H1 (cell line): ENCODE results near the gene PDIA6. TPM values are rescaled to one million over a fixed set of nuclear protein-coding genes. Genes with fewer than 3 reads are reported as not detected.

ENCODE experiments used
- CTCF ChIA-PET: fragments of 300-600 bp; sonication (Branson Sonifier 250); formaldehyde crosslinking; loops from one replicate; lab custom pipeline; 2021; ENCODE audit not compliant: partially characterized antibody; lab: Charles Lee
- POLR2A ChIA-PET: fragments of 300-600 bp; sonication (Branson Sonifier 250); formaldehyde crosslinking; loops from one replicate; lab custom pipeline; 2021; ENCODE audit warnings: inconsistent platforms; ENCODE audit not compliant: partially characterized antibody; lab: Charles Lee
- DNase-seq, 2 experiments: peaks; one replicate each; pipeline versions ENCODE4 v3.0.0 to v3.0.0-alpha.2; 2010 to 2022; ENCODE audit warnings: low spot score in 2 of 2, low read depth in 1 of 2, mixed read lengths in 1 of 2
- FAIRE-seq: peaks from 2 replicates; lab custom pipeline; 2011; peaks lifted over from hg19 to GRCh38; lab: Jason Lieb, UNC
- H2AFZ ChIP-seq: 2 replicates; pipeline ENCODE4 v1.8.1; 2012; ENCODE audit warnings: low read length, inconsistent platforms
- H2AK5ac ChIP-seq: 2 replicates; pipeline ENCODE4 v1.6.1; 2013; ENCODE audit warnings: low read depth, low read length
- H2BK120ac ChIP-seq: replicated peaks from 2 replicates; pipeline ENCODE3; 2013; ENCODE audit warnings: low read depth, low read length, inconsistent platforms
- H2BK12ac ChIP-seq: 2 replicates; pipeline ENCODE4 v1.6.1; 2013; ENCODE audit warnings: low read depth, low read length
- H2BK15ac ChIP-seq: 2 replicates; pipeline ENCODE4 v1.6.1; 2013; ENCODE audit warnings: low read length
- H2BK20ac ChIP-seq: 2 replicates; pipeline ENCODE4 v1.6.1; 2013; ENCODE audit warnings: low read length
- H2BK5ac ChIP-seq: 2 replicates; pipeline ENCODE4 v1.6.1; 2013; ENCODE audit warnings: low read depth, low read length
- H3K14ac ChIP-seq: 2 replicates; pipeline ENCODE4 v1.6.1; 2013; ENCODE audit warnings: inconsistent platforms; ENCODE audit not compliant: insufficient read length
- H3K18ac ChIP-seq: 2 replicates; pipeline ENCODE4 v1.6.1; 2013; ENCODE audit warnings: low read length; ENCODE audit errors: extremely low read depth
- H3K23ac ChIP-seq: 2 replicates; pipeline ENCODE4 v1.6.1; 2013; ENCODE audit warnings: inconsistent platforms; ENCODE audit not compliant: insufficient read length
- H3K23me2 ChIP-seq: 2 replicates; pipeline ENCODE4 v1.6.1; 2013; ENCODE audit warnings: low read depth, low read length
- H3K27ac ChIP-seq: 2 replicates; pipeline ENCODE4 v1.6.1; 2011; ENCODE audit warnings: low read depth, low read length, inconsistent platforms
- H3K27me3 ChIP-seq, 4 experiments: replicated peaks in 1 of 4; 1 replicate in 1 of 4; 2 replicates in 3 of 4; pipeline versions ENCODE4 v1.6.1 to v1.8.1; 2011 to 2013; ENCODE audit warnings: low read length in 3 of 4, mild to moderate bottlenecking in 3 of 4, inconsistent platforms in 2 of 4, mixed read lengths in 2 of 4, moderate library complexity in 1 of 4; ENCODE audit not compliant: control insufficient read depth in 3 of 4, insufficient read depth in 3 of 4; ENCODE audit errors: extremely low read depth in 1 of 4
- H3K36me3 ChIP-seq, 4 experiments: 2 replicates each; pipeline versions ENCODE4 v1.6.1 to v1.8.1; 2011 to 2013; ENCODE audit warnings: mild to moderate bottlenecking in 4 of 4, low read length in 3 of 4, moderate library complexity in 2 of 4, control low read depth in 1 of 4, inconsistent platforms in 1 of 4; ENCODE audit not compliant: insufficient read depth in 4 of 4, control insufficient read depth in 2 of 4
- H3K4ac ChIP-seq: replicated peaks from 2 replicates; pipeline ENCODE3; 2013; ENCODE audit warnings: low read length, low read depth, mixed read lengths, inconsistent platforms; ENCODE audit not compliant: insufficient read length
- H3K4me1 ChIP-seq, 4 experiments: replicated peaks in 1 of 4; 1 replicate in 1 of 4; 2 replicates in 3 of 4; pipeline versions ENCODE4 v1.6.1 to v1.8.1; 2011 to 2013; ENCODE audit warnings: low read length in 3 of 4, inconsistent platforms in 2 of 4, mixed read lengths in 1 of 4; ENCODE audit not compliant: insufficient read depth in 4 of 4, control insufficient read depth in 3 of 4
- H3K4me2 ChIP-seq, 2 experiments: 2 replicates each; pipeline versions ENCODE4 v1.6.1 to v1.8.1; 2011 to 2013; ENCODE audit warnings: low read depth in 2 of 2, low read length in 2 of 2, control low read depth in 1 of 2, inconsistent platforms in 1 of 2, mild to moderate bottlenecking in 1 of 2; ENCODE audit not compliant: insufficient read depth in 1 of 2
- H3K4me3 ChIP-seq, 4 experiments: fragments of 200-600, 300-600 bp in 1 of 4; sonication (generic), shearing (Covaris generic), sonication (Bioruptor Twin) in 1 of 4; 2 replicates each; pipeline versions ENCODE4 v1.5.1 to v1.8.1; 2011 to 2016; ENCODE audit warnings: low read length in 4 of 4, low read depth in 3 of 4, control low read depth in 2 of 4, inconsistent platforms in 2 of 4, mild to moderate bottlenecking in 2 of 4, mixed read lengths in 1 of 4, moderate library complexity in 1 of 4; ENCODE audit not compliant: insufficient read depth in 2 of 4; ENCODE audit errors: extremely low read depth in 1 of 4
- H3K56ac ChIP-seq: replicated peaks from 2 replicates; pipeline ENCODE3; 2013; ENCODE audit warnings: low read depth, mild to moderate bottlenecking, mixed read lengths, low read length, inconsistent platforms; ENCODE audit not compliant: insufficient read length
- H3K79me1 ChIP-seq: 2 replicates; pipeline ENCODE4 v1.6.1; 2013; ENCODE audit warnings: low read depth, low read length, control low read depth
- H3K79me2 ChIP-seq, 2 experiments: 2 replicates each; pipeline versions ENCODE4 v1.6.1 to v1.8.1; 2012 to 2013; ENCODE audit warnings: low read length in 2 of 2, mild to moderate bottlenecking in 2 of 2, inconsistent platforms in 1 of 2; ENCODE audit not compliant: insufficient read depth in 2 of 2, control insufficient read depth in 1 of 2
- H3K9ac ChIP-seq, 4 experiments: replicated peaks in 1 of 4; 1 replicate in 1 of 4; 2 replicates in 3 of 4; pipeline versions ENCODE4 v1.6.1 to v1.8.1; 2011 to 2013; ENCODE audit warnings: low read depth in 3 of 4, low read length in 3 of 4, control low read depth in 2 of 4, mild to moderate bottlenecking in 2 of 4, moderate library complexity in 2 of 4, inconsistent platforms in 1 of 4; ENCODE audit errors: extremely low read depth in 1 of 4
- H3K9me3 ChIP-seq, 2 experiments: 2 replicates each; pipeline versions ENCODE4 v1.6.1 to v1.8.1; 2012 to 2013; ENCODE audit warnings: mild to moderate bottlenecking in 2 of 2, moderate library complexity in 2 of 2, control low read depth in 1 of 2, inconsistent platforms in 1 of 2, low read depth in 1 of 2, low read length in 1 of 2, mixed read lengths in 1 of 2; ENCODE audit not compliant: insufficient read depth in 2 of 2
- H4K20me1 ChIP-seq, 2 experiments: replicated peaks in 1 of 2; 2 replicates each; pipeline versions ENCODE3 to v1.8.1; 2011 to 2013; ENCODE audit warnings: inconsistent platforms in 2 of 2, low read length in 2 of 2, mild to moderate bottlenecking in 1 of 2; ENCODE audit not compliant: insufficient read depth in 2 of 2, control insufficient read depth in 1 of 2
- H4K5ac ChIP-seq: 2 replicates; pipeline ENCODE4 v1.6.1; 2013; ENCODE audit warnings: low read length, low read depth, mixed read lengths, inconsistent platforms; ENCODE audit not compliant: insufficient read length
- H4K8ac ChIP-seq: 2 replicates; pipeline ENCODE4 v1.8.0; 2013; ENCODE audit warnings: mild to moderate bottlenecking, moderate library complexity, low read length, inconsistent platforms; ENCODE audit not compliant: insufficient read depth; ENCODE audit errors: extremely low read depth
- H4K91ac ChIP-seq: replicated peaks from 2 replicates; pipeline ENCODE3; 2013; ENCODE audit warnings: low read length, mixed read lengths, inconsistent platforms; ENCODE audit not compliant: insufficient read length
- BACH1 ChIP-seq: IDR thresholded peaks from 2 replicates; pipeline ENCODE4 v1.6.1; 2012; ENCODE audit warnings: low read length, improper control_type of control experiment
- CBX8 ChIP-seq: fragments of 300-800, 300-1000 bp; sonication (generic); IDR thresholded peaks from 2 replicates; pipeline ENCODE4 v1.7.1; 2016; ENCODE audit warnings: low read depth, low read length, borderline replicate concordance
- CEBPB ChIP-seq: IDR thresholded peaks from 2 replicates; pipeline ENCODE4 v1.6.1; 2012; ENCODE audit warnings: low read depth, low read length
- CREB1 ChIP-seq: IDR thresholded peaks from 2 replicates; pipeline ENCODE4 v1.6.1; 2012; ENCODE audit warnings: inconsistent platforms
- CTBP2 ChIP-seq: IDR thresholded peaks from 2 replicates; pipeline ENCODE4 v1.7.0; 2011; ENCODE audit warnings: borderline replicate concordance, mild to moderate bottlenecking, moderate library complexity, mixed read lengths, low read length; ENCODE audit not compliant: insufficient read depth, insufficient read length
- EZH2 ChIP-seq: fragments of 200-600 bp; sonication (generic); IDR thresholded peaks from 2 replicates; pipeline ENCODE4 v1.7.1; 2012; ENCODE audit warnings: low read depth, mild to moderate bottlenecking, moderate library complexity, low read length, inconsistent platforms; ENCODE audit not compliant: severe bottlenecking
- FOSL1 ChIP-seq: IDR thresholded peaks from 2 replicates; pipeline ENCODE4 v1.6.1; 2011; ENCODE audit warnings: mild to moderate bottlenecking, low read depth, low read length, moderate library complexity; ENCODE audit not compliant: insufficient read depth
- JUN ChIP-seq: IDR thresholded peaks from 2 replicates; pipeline ENCODE4 v1.6.1; 2011; ENCODE audit warnings: low read depth, mild to moderate bottlenecking, improper control_type of control experiment, low read length
- POLR2A ChIP-seq, 2 experiments: IDR thresholded peaks; 1 replicate in 1 of 2; 2 replicates in 1 of 2; pipeline ENCODE4 v1.6.1; 2011; ENCODE audit warnings: low read depth in 2 of 2, low read length in 2 of 2, mild to moderate bottlenecking in 2 of 2; ENCODE audit errors: control extremely low read depth in 1 of 2
- ZNF274 ChIP-seq: IDR thresholded peaks from 2 replicates; pipeline ENCODE4 v1.7.0; 2012; ENCODE audit warnings: low read length, borderline replicate concordance; ENCODE audit errors: extremely low read depth
- WGBS, 2 experiments: shearing (Covaris generic) in 1 of 2; methylation state at CpG; one replicate each; pipeline versions ENCODE4 v1.1.6 to v1.1.7; 2013 to 2015; ENCODE audit warnings: low lambda C conversion rate in 2 of 2, mixed read lengths in 2 of 2, inconsistent platforms in 1 of 2, low coverage in 1 of 2, missing lambda C conversion rate in 1 of 2; ENCODE audit not compliant: insufficient replicate concordance in 2 of 2, insufficient coverage in 1 of 2, insufficient read length in 1 of 2; ENCODE audit errors: extremely low coverage in 1 of 2, missing lambda C conversion rate in 1 of 2; 5-methylcytosine and 5-hydroxymethylcytosine counted together
- polyA plus RNA-seq, 7 experiments: library from polyadenylated mRNA; depleted of rRNA in 3 of 7; stranded (reverse) in 5 of 7; unstranded in 2 of 7; fragments of >200 nt in 5 of 7; fragments of 200-250 nt in 2 of 7; gene quantifications; 1 replicate in 5 of 7; 2 replicates in 1 of 7; 4 replicates in 1 of 7; pipeline versions ENCODE4 v1.2.1 to v1.2.3, GENCODE V29; 2011 to 2013; ENCODE audit warnings: missing spikeins in 2 of 7, mixed read lengths in 2 of 7
- total RNA-seq: library from RNA; stranded (reverse); fragmentation: NEBNext Ultra II Directional; extraction: Animal tissue kit (Norgen Biotek cat#: 25700); gene quantifications from 2 replicates; pipeline ENCODE4 v1.2.1, GENCODE V29; 2021
- TF ChIP-seq, protein P1 (sequence below): IDR thresholded peaks from 2 replicates; pipeline ENCODE4 v1.6.1; 2012; ENCODE audit warnings: low read length, inconsistent platforms

PDIA6 gene
- total and polyA plus RNA-seq, 2 of the 8 experiments (the other 6 are each of a cell fraction or from before 2014, with no cell fraction given): 181 to 384 TPM

DNA sequence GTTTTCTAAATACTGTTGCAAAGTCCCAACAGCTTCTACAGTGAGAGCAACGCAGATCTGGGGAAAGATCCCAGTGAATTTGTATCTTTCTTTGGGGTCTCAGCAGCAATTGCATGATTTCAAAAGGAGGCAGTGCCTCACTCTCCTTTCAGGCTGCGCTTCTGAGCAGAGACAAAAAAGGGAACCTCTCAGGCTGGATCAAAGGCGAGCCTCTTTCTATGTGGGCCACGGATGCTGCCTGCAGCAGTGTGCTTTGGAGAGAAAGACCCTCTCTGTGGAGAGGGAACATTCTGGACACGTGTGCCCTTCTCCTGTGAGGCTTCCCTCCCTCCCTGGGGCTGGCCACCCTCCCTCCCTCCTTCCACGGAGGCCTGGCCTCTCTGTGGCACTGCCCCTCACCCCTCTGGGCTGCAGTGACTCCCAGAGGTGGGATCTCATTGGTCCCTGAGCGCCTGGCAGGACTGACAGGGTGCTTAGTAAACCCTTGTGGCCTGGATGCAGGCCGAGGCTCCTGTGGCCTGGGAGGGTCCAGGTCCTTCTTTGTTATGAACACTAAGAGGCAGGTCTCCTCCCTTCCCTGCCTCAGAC, 21.6 kb upstream of the PDIA6 start:
- Histone ChIP-seq H3K27ac (no peak overlapping the region), H2AK5ac (no peak overlapping the region), H3K9ac (no peak overlapping the region), H2BK5ac (no peak overlapping the region), H3K23ac (no peak overlapping the region), H3K14ac (no peak overlapping the region), H3K56ac (no peak overlapping the region), H2BK120ac (no peak overlapping the region), H2AFZ (no peak overlapping the region), H3K4me1 (peaks cover 0 to 7% (median 4%) of the 10 kb centered on the region in 4 experiments; a peak in 5 of 7 replicates), H3K4ac (no peak overlapping the region), H4K5ac (no peak overlapping the region), H4K20me1 (no peaks in the 10 kb centered on the region), H3K23me2 (no peaks in the 10 kb centered on the region), H3K79me2 (no peaks in the 10 kb centered on the region), H2BK15ac (no peak overlapping the region), H2BK12ac (peak overlapping the region; percentile 17; the same call in 1 of the 2 replicates), H3K9me3 (no peaks in the 10 kb centered on the region), H3K4me2 (no peak overlapping the region), H3K4me3 (no peak overlapping the region), H3K79me1 (no peaks in the 10 kb centered on the region), H4K91ac (no peak overlapping the region), H3K18ac (no peak overlapping the region), H4K8ac (no peak overlapping the region), H3K27me3 (peaks cover 0 to 7% (median 4%) of the 10 kb centered on the region in 4 experiments; a peak in 3 of 7 replicates), H3K36me3 (no peaks in the 10 kb centered on the region), H2BK20ac (0 out of 2 replicates have a peak overlapping the region, but pooled peaks have one; percentile 32)
- TF ChIP-seq CBX8: no peak
- TF ChIP-seq CTBP2: no peak
- no peak for TF ChIP-seq JUN
- TF ChIP-seq EZH2: no peak
- TF ChIP-seq FOSL1: no peak
- no peak for TF ChIP-seq CREB1
- TF ChIP-seq POLR2A (IDR thresholded peaks at IDR 0.05; ENCODE audit: control extremely low read depth in 1 of 2, low read depth in 2 of 2, low read length in 2 of 2): no peak
- no peak for TF ChIP-seq ZNF274
- TF ChIP-seq CEBPB: no peak
- TF ChIP-seq, protein P1, sequence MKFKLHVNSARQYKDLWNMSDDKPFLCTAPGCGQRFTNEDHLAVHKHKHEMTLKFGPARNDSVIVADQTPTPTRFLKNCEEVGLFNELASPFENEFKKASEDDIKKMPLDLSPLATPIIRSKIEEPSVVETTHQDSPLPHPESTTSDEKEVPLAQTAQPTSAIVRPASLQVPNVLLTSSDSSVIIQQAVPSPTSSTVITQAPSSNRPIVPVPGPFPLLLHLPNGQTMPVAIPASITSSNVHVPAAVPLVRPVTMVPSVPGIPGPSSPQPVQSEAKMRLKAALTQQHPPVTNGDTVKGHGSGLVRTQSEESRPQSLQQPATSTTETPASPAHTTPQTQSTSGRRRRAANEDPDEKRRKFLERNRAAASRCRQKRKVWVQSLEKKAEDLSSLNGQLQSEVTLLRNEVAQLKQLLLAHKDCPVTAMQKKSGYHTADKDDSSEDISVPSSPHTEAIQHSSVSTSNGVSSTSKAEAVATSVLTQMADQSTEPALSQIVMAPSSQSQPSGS: no peak
- TF ChIP-seq BACH1: no peak
- DNase-seq: no peak
- no peak for FAIRE-seq
- CTCF ChIA-PET: interaction anchor here (0.7 to 11.2 kb wide), 15 partner anchors 10 to 612 kb away, joined by 3 to 234 read pairs (median 20); partner anchors contain the start of genes KCNF1 and PDIA6
- WGBS, 2 experiments: 69% methylated on average over 5 of the region's 8 CpGs; no CpG with 5 or more reads in 1 of the 2 experiments
- POLR2A ChIA-PET: no interaction called here
